ENCODE results near the gene GYG2.

DNA sequence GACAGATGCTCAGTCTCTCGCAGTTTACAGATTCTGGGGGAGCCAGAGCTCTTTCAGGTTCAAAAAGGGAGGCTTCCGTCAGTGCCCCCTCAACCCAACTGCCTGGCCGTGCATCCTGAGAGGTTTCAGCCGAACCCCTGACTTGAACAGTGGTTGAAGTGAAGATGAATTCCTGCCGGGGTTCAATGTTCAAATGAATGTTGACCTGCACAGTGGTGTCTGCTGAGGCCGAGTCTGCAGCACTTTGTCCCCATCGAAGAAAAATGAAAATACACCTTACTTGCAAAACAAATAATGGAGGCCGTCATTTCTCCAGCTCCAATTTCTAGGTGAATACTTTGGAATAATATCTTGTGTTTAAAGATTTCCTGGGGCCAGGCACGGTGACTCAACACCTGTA, 33.7 kb downstream of the GYG2 start:
- no peak for TF ChIP-seq ZNF530 (tag by site-specific recombination; IDR thresholded peaks at IDR 0.05; ENCODE audit: low read depth)
- TF ChIP-seq, protein P1, sequence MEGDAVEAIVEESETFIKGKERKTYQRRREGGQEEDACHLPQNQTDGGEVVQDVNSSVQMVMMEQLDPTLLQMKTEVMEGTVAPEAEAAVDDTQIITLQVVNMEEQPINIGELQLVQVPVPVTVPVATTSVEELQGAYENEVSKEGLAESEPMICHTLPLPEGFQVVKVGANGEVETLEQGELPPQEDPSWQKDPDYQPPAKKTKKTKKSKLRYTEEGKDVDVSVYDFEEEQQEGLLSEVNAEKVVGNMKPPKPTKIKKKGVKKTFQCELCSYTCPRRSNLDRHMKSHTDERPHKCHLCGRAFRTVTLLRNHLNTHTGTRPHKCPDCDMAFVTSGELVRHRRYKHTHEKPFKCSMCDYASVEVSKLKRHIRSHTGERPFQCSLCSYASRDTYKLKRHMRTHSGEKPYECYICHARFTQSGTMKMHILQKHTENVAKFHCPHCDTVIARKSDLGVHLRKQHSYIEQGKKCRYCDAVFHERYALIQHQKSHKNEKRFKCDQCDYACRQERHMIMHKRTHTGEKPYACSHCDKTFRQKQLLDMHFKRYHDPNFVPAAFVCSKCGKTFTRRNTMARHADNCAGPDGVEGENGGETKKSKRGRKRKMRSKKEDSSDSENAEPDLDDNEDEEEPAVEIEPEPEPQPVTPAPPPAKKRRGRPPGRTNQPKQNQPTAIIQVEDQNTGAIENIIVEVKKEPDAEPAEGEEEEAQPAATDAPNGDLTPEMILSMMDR (tag by site-specific recombination; IDR thresholded peaks at IDR 0.05), result no peak

Data from HEK293 (cell line).